Loucy (cell line): ENCODE data around the gene KPNB1.

Experiments used
- CTCF ChIP-seq: fragments of 200-600 bp; sonication (generic); conservative IDR thresholded peaks from 2 replicates; pipeline ENCODE4 v1.5.1; 2014; ENCODE audit warnings: mild to moderate bottlenecking, antibody characterized with exemption, low read length
- EZH2phosphoT487 ChIP-seq: fragments of 200-600 bp; IDR thresholded peaks from 2 replicates; pipeline ENCODE4 v1.6.1; 2018; ENCODE audit warnings: antibody characterized with exemption, mild to moderate bottlenecking, moderate library complexity, borderline replicate concordance

- no peak for TF ChIP-seq CTCF
- no peak for TF ChIP-seq EZH2phosphoT487
Observed at GRCh38 chr17:47730681-47731080, 81.0 kb downstream of the KPNB1 start.
